HCT116 (cell line): ENCODE data around the gene CCM2L. TPM values are rescaled to one million over a fixed set of nuclear protein-coding genes. Genes with fewer than 3 reads are reported as not detected.

Experiments used
- ATAC-seq: fragments of 200-7000 bp; cut with Tn5 transposase; 2 replicates; pipeline ENCODE4 v1.9.1; 2020; ENCODE audit warnings: mild to moderate bottlenecking, moderate library complexity
- BruUV-seq: library from RNA; stranded (reverse); fragments of 400-500 nt; replicated peaks from 2 replicates; lab custom pipeline; 2021; lab: Mats Ljungman, UMichigan
- CTCF ChIA-PET: fragments of 300-600 bp; sonication (Branson Sonifier 250); formaldehyde crosslinking; loops from one replicate; lab custom pipeline; 2021; ENCODE audit warnings: antibody characterized with exemption; lab: Charles Lee
- POLR2A ChIA-PET: fragments of 300-600, 350-600 bp; sonication (Branson Sonifier 250); formaldehyde crosslinking; loops from one replicate; lab custom pipeline; 2021; ENCODE audit warnings: antibody characterized with exemption; lab: Charles Lee
- RAD21 ChIA-PET, 2 experiments: fragments of 300-600 bp; sonication (Branson Sonifier 250); formaldehyde crosslinking; loops; one replicate each; lab custom pipeline; 2023; ENCODE audit warnings: low total read pairs in 2 of 2; ENCODE audit not compliant: uncharacterized antibody in 2 of 2, unreplicated experiment in 2 of 2, low non-redundant PET in 1 of 2; lab: Charles Lee
- DNase-seq: peaks from one replicate; pipeline ENCODE4 v3.0.0-alpha.2; 2010; ENCODE audit warnings: low read depth, low spot score
- H2AFZ ChIP-seq: fragments of 200-600 bp; shearing (Covaris generic), sonication (generic); 2 replicates; pipeline ENCODE4 v1.6.1; 2017; ENCODE audit warnings: low read depth, mixed run types, mixed read lengths, antibody characterized with exemption, low read length; ENCODE audit not compliant: poor library complexity, severe bottlenecking
- H3K27ac ChIP-seq: 2 replicates; pipeline ENCODE4 v1.5.1; 2012; ENCODE audit warnings: low read depth, low read length
- H3K27me3 ChIP-seq: fragments of 200-600 bp; sonication (generic); 2 replicates; pipeline ENCODE4 v1.6.1; 2016; ENCODE audit warnings: mixed run types, low read length, mixed read lengths; ENCODE audit not compliant: insufficient read depth
- H3K36me3 ChIP-seq, 2 experiments: fragments of 200-500 bp in 1 of 2; fragments of 200-600 bp in 1 of 2; sonication (Bioruptor generic) in 1 of 2; sonication (generic) in 1 of 2; 2 replicates each; pipeline versions ENCODE4 v1.5.1 to v1.6.1; 2014 to 2016; ENCODE audit warnings: low read length in 2 of 2, inconsistent platforms in 1 of 2, mixed read lengths in 1 of 2, mixed run types in 1 of 2; ENCODE audit not compliant: insufficient read depth in 2 of 2, control insufficient read depth in 1 of 2
- H3K4me1 ChIP-seq, 2 experiments: fragments of 200-600 bp in 1 of 2; sonication (generic) in 1 of 2; 2 replicates each; pipeline versions ENCODE4 v1.5.1 to v1.6.1; 2012 to 2017; ENCODE audit warnings: low read length in 2 of 2, inconsistent platforms in 1 of 2, mild to moderate bottlenecking in 1 of 2, mixed read lengths in 1 of 2, mixed run types in 1 of 2, moderate library complexity in 1 of 2; ENCODE audit not compliant: insufficient read depth in 2 of 2, control insufficient read depth in 1 of 2
- H3K4me2 ChIP-seq: fragments of 200-600 bp; sonication (generic); 2 replicates; pipeline ENCODE4 v1.6.1; 2017; ENCODE audit warnings: mixed run types, low read length, mixed read lengths
- H3K4me3 ChIP-seq, 2 experiments: fragments of 200-600 bp in 1 of 2; sonication (generic) in 1 of 2; replicated peaks in 1 of 2; 2 replicates each; pipeline ENCODE4 v1.5.1; 2011 to 2016; ENCODE audit warnings: low read length in 2 of 2, control low read depth in 1 of 2, low read depth in 1 of 2, mild to moderate bottlenecking in 1 of 2, mixed read lengths in 1 of 2, mixed run types in 1 of 2
- H3K79me2 ChIP-seq: fragments of 200-600 bp; sonication (generic); 2 replicates; pipeline ENCODE4 v1.6.1; 2017; ENCODE audit warnings: mild to moderate bottlenecking, mixed run types, low read length, moderate library complexity, mixed read lengths; ENCODE audit not compliant: insufficient read depth
- H3K9ac ChIP-seq: fragments of 200-600 bp; sonication (generic); 2 replicates; pipeline ENCODE4 v1.6.1; 2016; ENCODE audit warnings: low read length, mixed read lengths
- H3K9me2 ChIP-seq: fragments of 200-600 bp; sonication (generic), shearing (Covaris generic); 2 replicates; pipeline ENCODE4 v1.6.1; 2017; ENCODE audit warnings: mixed run types, mild to moderate bottlenecking, moderate library complexity; ENCODE audit not compliant: insufficient read depth
- H3K9me3 ChIP-seq, 2 experiments: fragments of 200-500 bp in 1 of 2; fragments of 200-600 bp in 1 of 2; sonication (Bioruptor generic) in 1 of 2; sonication (generic) in 1 of 2; 2 replicates each; pipeline ENCODE4 v1.6.1; 2014 to 2017; ENCODE audit warnings: low read length in 2 of 2, mixed read lengths in 2 of 2, inconsistent platforms in 1 of 2, low read depth in 1 of 2, mild to moderate bottlenecking in 1 of 2, mixed run types in 1 of 2, moderate library complexity in 1 of 2; ENCODE audit not compliant: control insufficient read depth in 1 of 2, insufficient read depth in 1 of 2
- H4K20me1 ChIP-seq: fragments of 200-600 bp; sonication (generic), shearing (Covaris generic); 2 replicates; pipeline ENCODE4 v1.6.1; 2017; ENCODE audit warnings: mixed run types, mild to moderate bottlenecking, moderate library complexity; ENCODE audit not compliant: insufficient read depth
- CBX3 ChIP-seq: IDR thresholded peaks from 2 replicates; pipeline ENCODE4 v1.6.1; 2012; ENCODE audit warnings: low read depth
- CEBPB ChIP-seq: IDR thresholded peaks from 2 replicates; pipeline ENCODE4 v1.6.1; 2012; ENCODE audit warnings: low read depth
- EGR1 ChIP-seq: IDR thresholded peaks from 2 replicates; pipeline ENCODE4 v1.6.1; 2012; ENCODE audit warnings: low read depth
- ELF1 ChIP-seq: IDR thresholded peaks from 2 replicates; pipeline ENCODE4 v1.6.1; 2012; ENCODE audit warnings: low read depth, borderline replicate concordance
- FOSL1 ChIP-seq: IDR thresholded peaks from 2 replicates; pipeline ENCODE4 v1.6.1; 2012; ENCODE audit warnings: low read depth
- JUND ChIP-seq: IDR thresholded peaks from 2 replicates; pipeline ENCODE4 v1.6.1; 2012
- POLR2AphosphoS5 ChIP-seq: IDR thresholded peaks from 2 replicates; pipeline ENCODE4 v1.6.1; 2011; ENCODE audit warnings: mild to moderate bottlenecking, low read depth, low read length, moderate library complexity
- SRF ChIP-seq: IDR thresholded peaks from 2 replicates; pipeline ENCODE4 v1.6.1; 2012; ENCODE audit warnings: low read depth
- TCF7L2 ChIP-seq: IDR thresholded peaks from 2 replicates; pipeline ENCODE4 v1.7.0; 2011; ENCODE audit warnings: borderline replicate concordance, inconsistent platforms; ENCODE audit not compliant: insufficient read depth, insufficient read length; ENCODE audit errors: extremely low read depth
- YY1 ChIP-seq: IDR thresholded peaks from 2 replicates; pipeline ENCODE4 v1.6.1; 2011; ENCODE audit warnings: low read length, low read depth, moderate library complexity, mild to moderate bottlenecking; ENCODE audit not compliant: insufficient replicate concordance; ENCODE audit errors: extremely low read depth
- ZFX ChIP-seq: fragments of 450-650 bp; IDR thresholded peaks from 2 replicates; pipeline ENCODE4 v1.6.1; 2017
- ZNF274 ChIP-seq: fragments of 200-500 bp; sonication (Bioruptor generic); IDR thresholded peaks from 2 replicates; pipeline ENCODE4 v1.6.1; 2014; ENCODE audit warnings: mild to moderate bottlenecking, low read depth, low read length, inconsistent platforms
- intact Hi-C: fragments of 100-400 bp; cut with micrococcal nuclease; formaldehyde crosslinking; loops from 2 replicates; pipeline ENCODE4 v1.10.0; 2022
- total RNA-seq: library from RNA; stranded (reverse); gene quantifications from one replicate; pipeline ENCODE4 v1.2.1, GENCODE V29; 2021; ENCODE audit not compliant: unreplicated experiment
- TF ChIP-seq, protein P1 (sequence below), 3 experiments: fragments of 200-600 bp in 1 of 3; sonication (generic) in 1 of 3; IDR thresholded peaks in 2 of 3; conservative IDR thresholded peaks in 1 of 3; 2 replicates each; pipeline ENCODE4 v1.5.1; 2012 to 2017; ENCODE audit warnings: low read depth in 2 of 3, low read length in 2 of 3, antibody characterized with exemption in 1 of 3, borderline replicate concordance in 1 of 3, control low read depth in 1 of 3, mild to moderate bottlenecking in 1 of 3, mixed read lengths in 1 of 3, mixed run types in 1 of 3, moderate library complexity in 1 of 3; ENCODE audit not compliant: insufficient read depth in 1 of 3
- TF ChIP-seq, protein P2 (sequence below): IDR thresholded peaks from 2 replicates; pipeline ENCODE4 v1.6.1; 2012; ENCODE audit warnings: low read depth
- TF ChIP-seq, protein P3 (sequence below): IDR thresholded peaks from 2 replicates; pipeline ENCODE4 v1.6.1; 2011; ENCODE audit warnings: mild to moderate bottlenecking, low read length, moderate library complexity; ENCODE audit not compliant: insufficient replicate concordance; ENCODE audit errors: extremely low read depth

CCM2L gene
- total RNA-seq, 1 experiment from 2014 or later = 1.4 TPM

DNA sequence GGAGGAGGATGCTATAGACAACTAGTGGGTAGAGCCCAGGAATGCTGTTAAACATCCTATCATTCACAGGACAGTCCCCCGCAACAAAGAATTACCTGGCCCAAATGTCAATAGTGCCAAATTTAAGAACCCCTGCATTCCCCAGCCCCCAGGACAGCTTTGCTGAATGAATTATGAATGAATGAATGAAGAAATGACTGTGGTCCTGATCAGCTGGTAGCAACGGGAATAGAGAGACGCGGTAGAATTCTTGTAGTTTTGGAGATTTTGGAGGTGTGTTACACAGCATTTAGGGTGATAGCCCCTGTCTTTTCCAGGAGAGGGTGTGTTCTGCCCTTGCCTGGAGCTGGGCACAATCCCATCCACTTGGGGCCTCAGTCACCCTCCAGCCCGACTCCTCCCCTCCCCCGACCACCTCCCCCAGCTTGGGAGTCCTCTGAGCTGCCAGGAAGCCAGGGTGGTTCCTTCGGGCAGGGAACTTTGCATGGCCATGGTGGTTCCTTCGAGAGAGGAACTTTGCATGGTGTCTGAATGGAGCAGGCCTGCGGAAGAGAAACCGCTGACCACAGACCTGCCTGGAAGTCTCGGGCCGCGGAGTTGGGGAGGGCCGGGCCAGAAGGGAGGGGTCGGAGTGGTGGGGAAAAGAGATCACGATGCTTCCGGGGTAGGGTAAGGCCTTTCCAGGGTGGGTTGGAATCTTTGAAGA lies 40.8 kb downstream of the CCM2L start:
- Histone ChIP-seq H3K9me3 (no peaks in the 10 kb centered on the region), H3K9ac (no peak overlapping the region), H4K20me1 (no peaks in the 10 kb centered on the region), H3K9me2 (no peaks in the 10 kb centered on the region), H3K4me1 (no peaks in the 10 kb centered on the region), H3K4me2 (no peak overlapping the region), H3K36me3 (no peaks in the 10 kb centered on the region), H3K27ac (no peak overlapping the region), H3K4me3 (no peak overlapping the region), H2AFZ (no peak overlapping the region), H3K79me2 (no peaks in the 10 kb centered on the region), H3K27me3 (no peaks in the 10 kb centered on the region)
- RAD21 ChIA-PET = no interaction called here
- TF ChIP-seq SRF (no peak), TCF7L2 (no peak), ELF1 (no peak), JUND (no peak), FOSL1 (no peak), CBX3 (no peak), YY1 (no peak), EGR1 (no peak), ZFX (no peak), POLR2AphosphoS5 (no peak), ZNF274 (no peak), CEBPB (no peak)
- TF ChIP-seq, protein P1, sequence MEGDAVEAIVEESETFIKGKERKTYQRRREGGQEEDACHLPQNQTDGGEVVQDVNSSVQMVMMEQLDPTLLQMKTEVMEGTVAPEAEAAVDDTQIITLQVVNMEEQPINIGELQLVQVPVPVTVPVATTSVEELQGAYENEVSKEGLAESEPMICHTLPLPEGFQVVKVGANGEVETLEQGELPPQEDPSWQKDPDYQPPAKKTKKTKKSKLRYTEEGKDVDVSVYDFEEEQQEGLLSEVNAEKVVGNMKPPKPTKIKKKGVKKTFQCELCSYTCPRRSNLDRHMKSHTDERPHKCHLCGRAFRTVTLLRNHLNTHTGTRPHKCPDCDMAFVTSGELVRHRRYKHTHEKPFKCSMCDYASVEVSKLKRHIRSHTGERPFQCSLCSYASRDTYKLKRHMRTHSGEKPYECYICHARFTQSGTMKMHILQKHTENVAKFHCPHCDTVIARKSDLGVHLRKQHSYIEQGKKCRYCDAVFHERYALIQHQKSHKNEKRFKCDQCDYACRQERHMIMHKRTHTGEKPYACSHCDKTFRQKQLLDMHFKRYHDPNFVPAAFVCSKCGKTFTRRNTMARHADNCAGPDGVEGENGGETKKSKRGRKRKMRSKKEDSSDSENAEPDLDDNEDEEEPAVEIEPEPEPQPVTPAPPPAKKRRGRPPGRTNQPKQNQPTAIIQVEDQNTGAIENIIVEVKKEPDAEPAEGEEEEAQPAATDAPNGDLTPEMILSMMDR (IDR thresholded peaks at IDR 0.05 in 2 of 3, conservative IDR thresholded peaks at IDR 0.05 in 1 of 3; ENCODE audit: borderline replicate concordance in 1 of 3, insufficient read depth in 1 of 3, low read depth in 2 of 3, low read length in 2 of 3) = no peak
- TF ChIP-seq, protein P2, sequence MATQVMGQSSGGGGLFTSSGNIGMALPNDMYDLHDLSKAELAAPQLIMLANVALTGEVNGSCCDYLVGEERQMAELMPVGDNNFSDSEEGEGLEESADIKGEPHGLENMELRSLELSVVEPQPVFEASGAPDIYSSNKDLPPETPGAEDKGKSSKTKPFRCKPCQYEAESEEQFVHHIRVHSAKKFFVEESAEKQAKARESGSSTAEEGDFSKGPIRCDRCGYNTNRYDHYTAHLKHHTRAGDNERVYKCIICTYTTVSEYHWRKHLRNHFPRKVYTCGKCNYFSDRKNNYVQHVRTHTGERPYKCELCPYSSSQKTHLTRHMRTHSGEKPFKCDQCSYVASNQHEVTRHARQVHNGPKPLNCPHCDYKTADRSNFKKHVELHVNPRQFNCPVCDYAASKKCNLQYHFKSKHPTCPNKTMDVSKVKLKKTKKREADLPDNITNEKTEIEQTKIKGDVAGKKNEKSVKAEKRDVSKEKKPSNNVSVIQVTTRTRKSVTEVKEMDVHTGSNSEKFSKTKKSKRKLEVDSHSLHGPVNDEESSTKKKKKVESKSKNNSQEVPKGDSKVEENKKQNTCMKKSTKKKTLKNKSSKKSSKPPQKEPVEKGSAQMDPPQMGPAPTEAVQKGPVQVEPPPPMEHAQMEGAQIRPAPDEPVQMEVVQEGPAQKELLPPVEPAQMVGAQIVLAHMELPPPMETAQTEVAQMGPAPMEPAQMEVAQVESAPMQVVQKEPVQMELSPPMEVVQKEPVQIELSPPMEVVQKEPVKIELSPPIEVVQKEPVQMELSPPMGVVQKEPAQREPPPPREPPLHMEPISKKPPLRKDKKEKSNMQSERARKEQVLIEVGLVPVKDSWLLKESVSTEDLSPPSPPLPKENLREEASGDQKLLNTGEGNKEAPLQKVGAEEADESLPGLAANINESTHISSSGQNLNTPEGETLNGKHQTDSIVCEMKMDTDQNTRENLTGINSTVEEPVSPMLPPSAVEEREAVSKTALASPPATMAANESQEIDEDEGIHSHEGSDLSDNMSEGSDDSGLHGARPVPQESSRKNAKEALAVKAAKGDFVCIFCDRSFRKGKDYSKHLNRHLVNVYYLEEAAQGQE = no peak
- TF ChIP-seq, protein P3, sequence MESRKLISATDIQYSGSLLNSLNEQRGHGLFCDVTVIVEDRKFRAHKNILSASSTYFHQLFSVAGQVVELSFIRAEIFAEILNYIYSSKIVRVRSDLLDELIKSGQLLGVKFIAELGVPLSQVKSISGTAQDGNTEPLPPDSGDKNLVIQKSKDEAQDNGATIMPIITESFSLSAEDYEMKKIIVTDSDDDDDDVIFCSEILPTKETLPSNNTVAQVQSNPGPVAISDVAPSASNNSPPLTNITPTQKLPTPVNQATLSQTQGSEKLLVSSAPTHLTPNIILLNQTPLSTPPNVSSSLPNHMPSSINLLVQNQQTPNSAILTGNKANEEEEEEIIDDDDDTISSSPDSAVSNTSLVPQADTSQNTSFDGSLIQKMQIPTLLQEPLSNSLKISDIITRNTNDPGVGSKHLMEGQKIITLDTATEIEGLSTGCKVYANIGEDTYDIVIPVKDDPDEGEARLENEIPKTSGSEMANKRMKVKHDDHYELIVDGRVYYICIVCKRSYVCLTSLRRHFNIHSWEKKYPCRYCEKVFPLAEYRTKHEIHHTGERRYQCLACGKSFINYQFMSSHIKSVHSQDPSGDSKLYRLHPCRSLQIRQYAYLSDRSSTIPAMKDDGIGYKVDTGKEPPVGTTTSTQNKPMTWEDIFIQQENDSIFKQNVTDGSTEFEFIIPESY = no peak
- no TSS peak for BruUV-seq
- no peak for ATAC-seq
- CTCF ChIA-PET = no interaction called here
- POLR2A ChIA-PET = no interaction called here
- no peak for DNase-seq
- intact Hi-C loops = no loop called here
